HG02759 (cell line): ENCODE measurements around the gene ACSBG1.

Experiments
- ATAC-seq: cut with Tn5 transposase; IDR thresholded peaks from one replicate; pipeline ENCODE4 v1.9.1; 2021; ENCODE audit warnings: mild to moderate bottlenecking, moderate library complexity; ENCODE audit not compliant: unreplicated experiment

ACSBG1 gene

GRCh38 chr15:78223396-78224022 lies 10.9 kb downstream of the ACSBG1 start:
- ATAC-seq = no peak

- no peak for ATAC-seq
Measured at GRCh38 chr15:78222745-78223395, 11.5 kb downstream of the ACSBG1 start.

GRCh38 chr15:78220713-78221112 lies 13.7 kb downstream of the ACSBG1 start:
- no peak for ATAC-seq

- ATAC-seq = no peak
Measured at GRCh38 chr15:78216276-78217104, 17.9 kb downstream of the ACSBG1 start.

GRCh38 chr15:78213956-78214355 lies 20.4 kb downstream of the ACSBG1 start:
- ATAC-seq = no peak

- ATAC-seq = no peak
Measured at GRCh38 chr15:78213425-78213750, 21.0 kb downstream of the ACSBG1 start.

- ATAC-seq = no peak
Measured at GRCh38 chr15:78212546-78213424, 21.6 kb downstream of the ACSBG1 start.

GRCh38 chr15:78212008-78212407 lies 22.4 kb downstream of the ACSBG1 start:
- ATAC-seq = no peak

- no peak for ATAC-seq
Measured at GRCh38 chr15:78211189-78211921, 23.0 kb downstream of the ACSBG1 start.

- ATAC-seq = no peak
Measured at GRCh38 chr15:78210349-78210717, 24.0 kb downstream of the ACSBG1 start.

GRCh38 chr15:78209646-78210348 lies 24.6 kb downstream of the ACSBG1 start:
- no peak for ATAC-seq

- no peak for ATAC-seq
Measured at GRCh38 chr15:78208887-78209645, 25.3 kb downstream of the ACSBG1 start.

GRCh38 chr15:78208341-78208844 lies 26.0 kb downstream of the ACSBG1 start:
- no peak for ATAC-seq

GRCh38 chr15:78207641-78208340 lies 26.6 kb downstream of the ACSBG1 start:
- no peak for ATAC-seq

GRCh38 chr15:78207110-78207458 lies 27.3 kb downstream of the ACSBG1 start:
- no peak for ATAC-seq

GRCh38 chr15:78206326-78207109 lies 27.8 kb downstream of the ACSBG1 start:
- no peak for ATAC-seq

- ATAC-seq = no peak
Measured at GRCh38 chr15:78205856-78206255, 28.5 kb downstream of the ACSBG1 start.

- no peak for ATAC-seq
Measured at GRCh38 chr15:78205337-78205736, 29.0 kb downstream of the ACSBG1 start.
